Smooth muscle cell (in vitro differentiated cells): ENCODE data around the gene LRRC27. TPM values are rescaled to one million over a fixed set of nuclear protein-coding genes. Genes with fewer than 3 reads are reported as not detected.

Source experiments
- DNase-seq: peaks from one replicate; lab custom pipeline; 2025; ENCODE audit not compliant: unreplicated experiment; lab: John Stamatoyannopoulos, UW
- H2AFZ ChIP-seq: fragments of 200-600 bp; sonication (generic); 2 replicates; pipeline ENCODE4 v1.6.0; 2016; ENCODE audit warnings: antibody characterized with exemption, low read depth, mild to moderate bottlenecking
- H3F3A ChIP-seq: fragments of 200-600 bp; sonication (generic); 2 replicates; pipeline ENCODE4 v1.6.0; 2017; ENCODE audit warnings: antibody characterized with exemption, low read depth
- H3K27ac ChIP-seq: fragments of 200-600 bp; sonication (generic); 2 replicates; pipeline ENCODE4 v1.5.1; 2016; ENCODE audit warnings: low read depth, mild to moderate bottlenecking
- H3K27me3 ChIP-seq: fragments of 200-600 bp; sonication (generic); 2 replicates; pipeline ENCODE4 v1.6.1; 2016; ENCODE audit warnings: low read depth, mild to moderate bottlenecking
- H3K36me3 ChIP-seq: fragments of 200-600 bp; sonication (generic); 2 replicates; pipeline ENCODE4 v1.5.1; 2016; ENCODE audit warnings: low read depth
- H3K4me1 ChIP-seq: fragments of 200-600 bp; sonication (generic); 2 replicates; pipeline ENCODE4 v1.5.1; 2016; ENCODE audit warnings: low read depth
- H3K4me2 ChIP-seq: fragments of 200-600 bp; sonication (generic); 2 replicates; pipeline ENCODE4 v1.6.0; 2016; ENCODE audit warnings: mild to moderate bottlenecking
- H3K4me3 ChIP-seq: fragments of 200-600 bp; sonication (generic); 2 replicates; pipeline ENCODE4 v1.5.1; 2016; ENCODE audit warnings: mild to moderate bottlenecking
- H3K79me2 ChIP-seq: fragments of 200-600 bp; sonication (generic); 2 replicates; pipeline ENCODE4 v1.6.0; 2016; ENCODE audit warnings: low read depth, mild to moderate bottlenecking
- H3K9ac ChIP-seq: fragments of 200-600 bp; sonication (generic); 2 replicates; pipeline ENCODE4 v1.6.0; 2016; ENCODE audit warnings: low read depth
- H3K9me3 ChIP-seq: fragments of 200-600 bp; sonication (generic); replicated peaks from 2 replicates; pipeline ENCODE4 v1.5.1; 2016; ENCODE audit warnings: low read depth
- H4K20me1 ChIP-seq: fragments of 200-600 bp; sonication (generic); 2 replicates; pipeline ENCODE4 v1.6.0; 2016; ENCODE audit warnings: low read depth
- CTCF ChIP-seq: fragments of 200-600 bp; sonication (generic); IDR thresholded peaks from 2 replicates; pipeline ENCODE4 v1.5.1; 2017; ENCODE audit warnings: borderline replicate concordance, mild to moderate bottlenecking, antibody characterized with exemption; ENCODE audit not compliant: insufficient read depth, poor library complexity, severe bottlenecking
- WGBS: methylation state at CpG from one replicate; pipeline ENCODE4 v1.1.7; 2016; ENCODE audit warnings: low lambda C conversion rate; 5-methylcytosine and 5-hydroxymethylcytosine counted together
- polyA plus RNA-seq: library from polyadenylated mRNA; unstranded; fragments of >200 nt; fragmentation: Nextera tagmentation; extraction: Ambion mirVana; gene quantifications from 2 replicates; pipeline ENCODE4 v1.2.1, GENCODE V29; 2016
- total RNA-seq: library from RNA; depleted of rRNA; stranded (reverse); fragments of >200 nt; gene quantifications from 2 replicates; pipeline ENCODE4 v1.2.3, GENCODE V29; 2014

The LRRC27 gene
- total and polyA plus RNA-seq, 2 experiments from 2014 or later, result 7.6 to 11.5 TPM

GRCh38 chr10:132415956-132416355 is 84.0 kb downstream of the LRRC27 start:
- Histone ChIP-seq H3K27me3 (no peaks in the 10 kb centered on the region), H3K36me3 (no peaks in the 10 kb centered on the region), H3K4me1 (peaks cover 28% of the 10 kb centered on the region), H3K79me2 (peaks cover 20% of the 10 kb centered on the region), H4K20me1 (peaks cover 20% of the 10 kb centered on the region), H3F3A (peaks cover 11% of the 10 kb centered on the region), H3K4me3 (no peak overlapping the region), H3K27ac (no peak overlapping the region), H3K9me3 (no peaks in the 10 kb centered on the region), H2AFZ (no peak overlapping the region), H3K4me2 (no peak overlapping the region), H3K9ac (no peak overlapping the region)
- no peak for TF ChIP-seq CTCF
- 96% methylated on average over 22 of the region's 22 CpGs for WGBS
- no peak for DNase-seq

- H3K4me1 ChIP-seq, result peaks cover 27% of the 10 kb centered on the region
- no peak overlapping the region for H3K9ac ChIP-seq
These were observed 84.7 kb downstream of the LRRC27 start for GRCh38 chr10:132416566-132417256.

GRCh38 chr10:132417257-132417910 is 85.4 kb downstream of the LRRC27 start:
- no peak overlapping the region for H3K27ac ChIP-seq
- H3K36me3 ChIP-seq, result no peaks in the 10 kb centered on the region
- peaks cover 20% of the 10 kb centered on the region for H3K79me2 ChIP-seq
- peaks cover 28% of the 10 kb centered on the region for H3K4me1 ChIP-seq
- H3K4me2 ChIP-seq, result no peak overlapping the region
- peaks cover 10% of the 10 kb centered on the region for H4K20me1 ChIP-seq
- no peak overlapping the region for H3K9ac ChIP-seq
- H2AFZ ChIP-seq, result no peak overlapping the region
- no peak for TF ChIP-seq CTCF
- no peak for DNase-seq
- H3K9me3 ChIP-seq, result no peaks in the 10 kb centered on the region
- H3K4me3 ChIP-seq, result no peak overlapping the region
- 98% methylated on average over 26 of the region's 26 CpGs for WGBS
- no peaks in the 10 kb centered on the region for H3K27me3 ChIP-seq
- H3F3A ChIP-seq, result no peaks in the 10 kb centered on the region

More at GRCh38 chr10:132416566-132417256, 84.7 kb downstream of the LRRC27 start:
- Histone ChIP-seq H4K20me1 (peaks cover 14% of the 10 kb centered on the region), H2AFZ (no peak overlapping the region), H3F3A (peaks cover 4% of the 10 kb centered on the region), H3K27ac (no peak overlapping the region), H3K4me2 (no peak overlapping the region), H3K36me3 (no peaks in the 10 kb centered on the region), H3K27me3 (no peaks in the 10 kb centered on the region), H3K79me2 (peaks cover 20% of the 10 kb centered on the region), H3K4me3 (no peak overlapping the region), H3K9me3 (no peaks in the 10 kb centered on the region)
- WGBS, result 96% methylated on average over 32 of the region's 32 CpGs
- no peak for TF ChIP-seq CTCF
- DNase-seq, result no peak
